Right hindlimb (tissue), 1 donor: ENCODE results near the gene TYK2.

ENCODE experiments used
- DNase-seq: peaks from one replicate; pipeline ENCODE4 v3.0.0-alpha.2; 2018

TYK2 gene

GRCh38 chr19:10305139-10305806 is 75.1 kb downstream of the TYK2 start:
- no peak for DNase-seq
